ENCODE results near the gene JPT1.
"Not testable (repeated sequence)": the region's sequence is repeated elsewhere in the genome, so short reads cannot be mapped to it uniquely, and the experiment has no call there.

The JPT1 gene

GRCh38 chr17:75158480-75158879 is 4.2 kb upstream of the JPT1 start:
- not testable (repeated sequence) for DNase-seq (ENCODE audit: low read depth in 2 of 2)

- no peak for DNase-seq (ENCODE audit: low read depth in 2 of 2)
Observed at GRCh38 chr17:75155191-75155601, 884 bp upstream of the JPT1 start.

- peak; percentile 6 to 7 for DNase-seq (ENCODE audit: low read depth in 2 of 2)
Observed at GRCh38 chr17:75153780-75154194, 525 bp downstream of the JPT1 start.

- peak; percentile 4 to 6 for DNase-seq (ENCODE audit: low read depth in 2 of 2)
Observed at GRCh38 chr17:75152922-75153779, 1.2 kb downstream of the JPT1 start.

- DNase-seq (ENCODE audit: low read depth in 2 of 2) = no peak
Observed at GRCh38 chr17:75152523-75152921, 1.8 kb downstream of the JPT1 start.

- no peak for DNase-seq (ENCODE audit: low read depth in 2 of 2)
Observed at GRCh38 chr17:75151930-75152329, 2.4 kb downstream of the JPT1 start.

GRCh38 chr17:75147878-75148546 is 6.3 kb downstream of the JPT1 start:
- no peak for DNase-seq (ENCODE audit: low read depth in 2 of 2)

GRCh38 chr17:75146592-75146991 is 7.7 kb downstream of the JPT1 start:
- no peak for DNase-seq (ENCODE audit: low read depth in 2 of 2)

- DNase-seq (ENCODE audit: low read depth in 2 of 2) = no peak
Observed at GRCh38 chr17:75144816-75145512, 9.3 kb downstream of the JPT1 start.

GRCh38 chr17:75142236-75142971 is 11.9 kb downstream of the JPT1 start:
- no peak for DNase-seq (ENCODE audit: low read depth in 2 of 2)

- no peak for DNase-seq (ENCODE audit: low read depth in 2 of 2)
Observed at GRCh38 chr17:75138519-75138918, 15.8 kb downstream of the JPT1 start.

GRCh38 chr17:75137762-75138161 is 16.6 kb downstream of the JPT1 start:
- not testable (repeated sequence) for DNase-seq (ENCODE audit: low read depth in 2 of 2)

GRCh38 chr17:75135946-75136345 is 18.4 kb downstream of the JPT1 start:
- no peak for DNase-seq (ENCODE audit: low read depth in 2 of 2)

GRCh38 chr17:75135452-75135851 is 18.9 kb downstream of the JPT1 start:
- no peak for DNase-seq (ENCODE audit: low read depth in 2 of 2)

GRCh38 chr17:75133607-75134347 is 20.5 kb downstream of the JPT1 start:
- not testable (repeated sequence) for DNase-seq (ENCODE audit: low read depth in 2 of 2)

GRCh38 chr17:75133001-75133400 is 21.3 kb downstream of the JPT1 start:
- no peak for DNase-seq (ENCODE audit: low read depth in 2 of 2)

- DNase-seq (ENCODE audit: low read depth in 2 of 2) = not testable (repeated sequence)
Observed at GRCh38 chr17:75132018-75133000, 22.0 kb downstream of the JPT1 start.

GRCh38 chr17:75131278-75132017 is 22.9 kb downstream of the JPT1 start, which contains the start of gene NT5C:
Gene NT5C, minus strand, starts transcription at chr17:75131742. Its CDS starts 35 bp downstream, at chr17:75131707.
- peak; percentile 72 to 78 for DNase-seq (ENCODE audit: low read depth in 2 of 2)

Measured in stimulated activated CD8-positive, alpha-beta memory T cell treated with anti-CD3 and anti-CD28 coated beads, Interleukin-15, amount 100 ng/mL, for 48 hours (primary cell).